ENCODE results near the gene ARFGEF3. TPM values are rescaled to one million over a fixed set of nuclear protein-coding genes. Genes with fewer than 3 reads are reported as not detected.
"Not testable (repeated sequence)": the region's sequence is repeated elsewhere in the genome, so short reads cannot be mapped to it uniquely, and the experiment has no call there.

The ARFGEF3 gene
- total RNA-seq, 1 donor from 2014 or later = 0.15 TPM

- intact Hi-C loops (cut with micrococcal nuclease) = no loop called here
Observed at GRCh38 chr6:138205437-138206094, 43.8 kb downstream of the ARFGEF3 start.

DNA sequence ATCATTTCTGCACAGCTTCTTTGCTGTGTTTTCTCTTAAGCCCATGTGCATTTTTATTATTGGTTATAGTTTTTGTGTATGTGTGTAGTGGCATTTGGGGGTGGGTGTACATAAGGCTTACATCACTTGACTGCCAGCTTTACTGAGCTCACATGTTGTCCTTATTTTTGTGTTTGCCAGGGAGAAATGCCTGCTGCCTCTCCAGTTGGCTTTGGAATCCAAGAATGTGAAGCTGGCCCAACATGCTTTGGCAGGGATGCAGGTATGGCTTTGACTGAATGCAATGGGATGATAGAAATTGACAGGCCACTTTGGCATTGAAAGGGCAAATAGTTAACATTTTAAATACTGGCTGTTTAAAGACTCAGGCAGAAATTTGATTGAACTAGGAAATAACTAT, 45.1 kb downstream of the ARFGEF3 start:
- intact Hi-C loops (cut with micrococcal nuclease) = no loop called here

DNA sequence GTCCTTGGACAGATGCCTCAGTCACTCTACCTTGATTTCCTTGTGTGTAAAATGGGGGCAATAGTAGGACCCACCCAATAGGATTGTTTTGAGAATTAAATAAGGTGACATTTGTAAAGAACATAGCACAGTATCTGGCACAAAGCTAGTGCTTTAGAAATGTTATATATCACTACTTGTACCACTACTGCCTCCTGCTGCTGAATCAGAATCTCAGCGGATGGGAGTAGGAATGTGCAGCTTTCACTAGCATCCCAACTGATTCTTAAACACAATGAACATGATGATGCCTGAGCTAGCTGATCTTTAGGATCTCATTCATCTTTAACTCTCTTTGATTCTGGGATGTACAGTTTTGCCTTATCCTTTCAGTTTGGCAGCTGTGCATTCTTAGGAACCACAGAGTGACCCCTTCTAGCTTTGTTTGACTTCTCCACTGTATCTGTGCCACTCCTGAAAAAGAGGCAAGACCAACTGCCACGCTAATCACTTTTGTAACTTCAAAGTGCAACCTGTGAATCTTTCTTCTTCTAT, 49.4 kb downstream of the ARFGEF3 start:
- intact Hi-C loops (cut with micrococcal nuclease) = no loop called here

- intact Hi-C loops (cut with micrococcal nuclease) = no loop called here
Observed at GRCh38 chr6:138211601-138212000, 49.9 kb downstream of the ARFGEF3 start.

DNA sequence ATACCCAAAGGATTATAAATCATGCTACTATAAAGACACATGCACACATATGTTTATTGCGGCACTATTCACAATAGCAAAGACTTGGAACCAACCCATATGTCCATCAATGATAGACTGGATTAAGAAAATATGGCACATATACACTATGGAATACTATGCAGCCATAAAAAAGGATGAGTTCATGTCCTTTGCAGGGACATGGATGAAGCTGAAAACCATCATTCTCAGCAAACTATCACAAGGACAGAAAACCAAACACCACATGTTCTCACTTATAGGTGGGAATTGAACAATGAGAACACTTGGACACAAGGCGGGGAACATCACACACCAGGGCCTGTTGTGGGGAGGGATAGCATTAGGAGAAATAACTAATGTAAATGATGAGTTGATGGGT, 50.8 kb downstream of the ARFGEF3 start:
- intact Hi-C loops (cut with micrococcal nuclease) = not testable (repeated sequence)

- intact Hi-C loops (cut with micrococcal nuclease) = no loop called here
Observed at GRCh38 chr6:138215093-138215782, 53.5 kb downstream of the ARFGEF3 start.

- intact Hi-C loops (cut with micrococcal nuclease) = no loop called here
Observed at GRCh38 chr6:138218449-138218848, 56.7 kb downstream of the ARFGEF3 start, which contains the start of gene PBOV1. Gene PBOV1, minus strand, starts transcription at chr6:138218491. Its CDS starts 96 bp downstream, at chr6:138218395.

- intact Hi-C loops (cut with micrococcal nuclease) = no loop called here
Observed at GRCh38 chr6:138219398-138219797, 57.7 kb downstream of the ARFGEF3 start.

DNA sequence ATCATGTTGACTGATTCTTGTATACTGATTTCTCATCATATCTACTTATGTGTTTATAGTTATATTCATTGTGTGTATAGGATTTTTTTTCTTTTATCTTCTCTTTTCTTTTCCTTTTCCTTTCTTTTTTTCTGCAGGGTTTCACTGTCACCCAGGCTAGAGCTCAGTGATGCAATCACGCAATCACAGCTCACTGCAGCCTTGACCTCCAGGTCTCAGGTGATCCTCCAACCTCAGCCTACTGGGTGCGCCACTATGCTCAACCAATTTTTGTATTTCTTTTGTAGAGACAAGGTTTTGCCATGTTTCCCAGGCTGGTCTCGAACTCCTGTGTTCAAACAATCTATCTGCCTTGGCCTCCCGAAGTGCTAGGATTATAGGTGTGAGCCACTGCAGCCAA, 58.2 kb downstream of the ARFGEF3 start:
- intact Hi-C loops (cut with micrococcal nuclease) = no loop called here

DNA sequence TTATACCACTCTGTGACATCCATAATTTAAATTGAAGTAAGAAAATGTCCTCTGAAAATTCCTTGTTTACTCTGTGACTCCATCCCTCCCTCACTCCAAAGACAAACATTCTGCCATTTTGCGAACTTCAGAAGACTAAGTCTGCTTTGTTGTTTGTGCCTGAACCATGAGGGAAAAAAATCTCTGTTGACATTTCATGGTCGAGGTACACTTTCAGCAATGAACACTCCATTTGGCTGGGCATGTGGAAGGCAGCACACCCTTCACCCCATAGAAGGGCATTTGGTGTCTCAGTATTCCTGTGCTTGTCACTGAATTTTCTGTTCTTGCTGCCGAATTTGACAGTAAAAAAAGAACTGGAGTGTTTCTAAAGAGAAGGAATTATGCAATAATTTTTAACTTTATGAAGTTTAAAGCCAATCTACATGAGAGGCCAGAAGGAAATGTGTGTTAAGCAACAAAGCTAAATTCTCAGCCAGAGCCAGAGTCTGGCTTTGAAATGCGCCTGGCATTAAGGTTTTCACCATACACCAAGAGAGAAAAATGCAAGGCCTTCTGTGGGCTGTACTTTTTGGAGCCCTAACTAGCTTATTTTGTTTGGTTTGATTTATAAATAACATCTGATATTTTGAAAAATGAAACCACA, 61.3 kb downstream of the ARFGEF3 start:
- intact Hi-C loops (cut with micrococcal nuclease) = no loop called here

DNA sequence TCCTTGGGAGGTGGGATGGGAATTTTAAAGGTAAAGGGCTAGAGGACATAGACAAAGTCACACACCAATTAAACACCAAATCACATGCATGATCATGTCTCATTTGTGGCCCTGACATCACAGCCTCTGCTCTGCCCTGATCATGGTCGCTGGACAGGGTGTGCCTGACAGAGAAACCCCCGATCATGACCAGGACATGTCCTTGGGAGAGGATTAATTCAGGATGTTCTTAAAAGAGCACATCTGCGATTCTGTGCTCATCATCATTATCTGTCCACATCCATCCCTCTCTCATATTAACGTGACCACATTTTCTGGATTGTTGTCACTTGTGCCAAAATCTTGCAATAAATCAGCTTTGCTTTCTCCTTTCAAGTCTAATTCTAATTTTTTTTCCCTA, 64.2 kb downstream of the ARFGEF3 start:
- intact Hi-C loops (cut with micrococcal nuclease) = no loop called here

DNA sequence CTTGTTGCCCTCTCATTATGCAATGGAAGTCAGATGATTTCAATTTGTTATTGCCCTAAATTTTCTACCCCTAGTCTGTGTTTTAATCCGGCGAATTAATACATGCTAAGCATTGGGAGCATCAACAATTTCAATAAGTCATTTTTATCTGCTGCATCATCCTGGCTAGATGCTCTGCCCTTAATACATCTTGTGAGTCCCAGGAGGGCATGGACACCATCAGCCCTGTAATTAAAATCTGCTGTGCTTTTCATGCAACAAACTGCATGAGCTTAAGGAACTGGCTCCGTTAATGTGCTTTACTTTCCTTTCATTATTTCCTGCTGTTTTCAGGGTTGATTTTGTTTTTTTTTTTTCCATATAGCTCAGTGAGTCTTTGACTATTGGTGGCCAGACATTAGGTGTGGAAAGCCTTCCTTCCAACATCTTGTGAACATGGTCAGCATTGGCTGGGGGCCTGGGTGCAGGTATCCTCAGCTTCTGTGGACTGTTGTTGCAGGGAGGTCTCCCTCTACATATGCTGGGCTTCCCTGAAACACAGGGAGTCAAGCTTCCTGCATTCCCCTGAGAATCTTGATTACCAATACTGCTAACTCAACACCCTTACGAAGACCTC, 65.1 kb downstream of the ARFGEF3 start:
- intact Hi-C loops (cut with micrococcal nuclease) = no loop called here

GRCh38 chr6:138227316-138227781, 65.6 kb downstream of the ARFGEF3 start:
- intact Hi-C loops (cut with micrococcal nuclease) = no loop called here

GRCh38 chr6:138229072-138229471, 67.3 kb downstream of the ARFGEF3 start:
- intact Hi-C loops (cut with micrococcal nuclease) = no loop called here

DNA sequence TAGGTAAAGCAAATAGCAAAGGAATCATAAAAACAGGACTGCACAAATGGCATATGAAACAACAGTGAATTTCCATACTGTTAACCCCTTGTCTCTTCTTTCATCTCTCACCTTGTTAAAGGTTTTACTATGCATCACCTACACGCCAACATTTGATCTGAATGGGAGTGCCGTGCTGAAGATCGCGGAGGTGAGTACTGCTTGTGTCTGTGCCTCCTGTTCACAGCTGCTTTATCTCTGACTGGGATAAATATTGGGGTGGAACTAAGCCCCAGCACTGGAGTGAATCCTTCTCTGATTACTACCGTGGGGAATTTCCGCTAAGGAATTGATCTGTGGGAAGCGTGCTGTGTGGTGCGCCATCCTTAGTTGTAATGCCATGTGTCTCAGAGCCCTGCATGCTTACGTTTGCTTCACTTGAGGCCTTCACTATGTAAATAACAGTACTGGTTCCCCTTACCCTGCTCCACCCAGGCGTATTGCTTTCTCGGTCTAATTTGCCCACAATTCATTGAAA, 68.0 kb downstream of the ARFGEF3 start:
- intact Hi-C loops (cut with micrococcal nuclease) = no loop called here

- intact Hi-C loops (cut with micrococcal nuclease) = no loop called here
Observed at GRCh38 chr6:138230221-138230620, 68.5 kb downstream of the ARFGEF3 start.

DNA sequence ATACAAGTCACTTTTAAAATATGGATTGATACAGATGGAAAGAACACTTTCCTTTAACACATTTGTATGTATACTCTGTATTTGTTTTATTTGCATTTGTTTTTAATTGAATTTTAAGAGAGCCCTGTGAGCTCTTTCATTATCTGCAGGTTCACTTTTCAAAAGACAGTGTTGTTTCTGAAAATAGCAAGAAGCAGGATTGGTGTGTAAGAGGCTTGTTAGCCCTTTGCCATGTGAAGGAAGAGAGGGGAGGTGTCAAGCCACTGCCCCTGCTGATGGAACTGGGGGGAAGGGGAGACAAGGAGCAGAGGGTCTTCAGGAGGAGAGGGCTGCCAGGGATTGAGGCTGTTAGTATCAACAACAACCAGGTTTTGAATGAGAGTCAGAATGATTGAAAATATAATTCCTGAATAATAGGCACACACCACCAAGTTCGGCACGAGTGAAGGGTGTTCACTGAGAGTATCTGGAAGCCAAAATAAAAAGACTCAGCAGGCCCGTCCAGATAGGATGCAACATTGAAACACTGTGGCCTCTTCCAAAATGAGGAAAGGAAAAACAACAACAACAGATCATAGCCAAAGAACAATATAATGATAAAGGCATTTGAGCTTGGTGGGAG, 69.1 kb downstream of the ARFGEF3 start:
- intact Hi-C loops (cut with micrococcal nuclease) = no loop called here

GRCh38 chr6:138231381-138231886, 69.7 kb downstream of the ARFGEF3 start:
- intact Hi-C loops (cut with micrococcal nuclease) = no loop called here

DNA sequence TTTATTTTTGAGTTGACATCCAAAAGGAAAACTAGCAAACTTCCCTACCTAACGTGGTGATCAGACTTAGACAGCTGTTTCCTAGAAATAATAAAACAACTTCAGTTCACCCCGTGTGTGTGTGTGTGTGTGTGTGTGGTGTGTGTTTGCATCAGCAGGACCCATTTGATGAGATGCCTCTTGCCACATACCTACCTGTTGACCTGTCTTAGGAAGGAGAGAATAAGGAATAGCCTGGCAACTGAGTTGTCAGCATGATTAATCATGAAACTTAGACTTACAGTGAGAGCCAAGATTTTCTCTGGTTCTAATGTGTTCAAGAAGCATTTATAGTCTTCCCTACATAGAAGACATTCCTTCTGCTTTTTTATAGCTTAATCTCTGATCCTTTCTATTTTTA, 72.6 kb downstream of the ARFGEF3 start:
- intact Hi-C loops (cut with micrococcal nuclease) = no loop called here

GRCh38 chr6:138235205-138235604, 73.5 kb downstream of the ARFGEF3 start:
- intact Hi-C loops (cut with micrococcal nuclease) = no loop called here

DNA sequence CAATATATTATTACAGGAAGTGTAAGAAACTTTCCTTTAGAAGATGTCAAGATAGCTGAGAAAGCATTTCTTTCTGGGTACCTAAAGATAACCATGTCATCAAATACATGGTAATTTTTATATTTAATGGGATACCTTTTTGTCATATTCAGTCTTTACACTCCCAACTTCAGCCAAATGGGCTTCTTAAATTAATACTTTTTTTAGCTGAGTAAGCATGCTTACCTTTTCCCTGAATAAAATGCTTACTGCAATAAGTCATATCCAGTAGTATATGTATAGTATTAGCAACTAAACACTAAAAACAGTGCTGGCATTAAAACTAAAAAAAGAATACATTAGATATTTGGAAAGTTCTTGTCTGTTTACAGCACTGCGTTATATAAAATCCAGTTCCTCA, 74.0 kb downstream of the ARFGEF3 start:
- intact Hi-C loops (cut with micrococcal nuclease) = no loop called here
